Measurements from ENCODE around the gene MYLK4. TPM values are rescaled to one million over a fixed set of nuclear protein-coding genes. Genes with fewer than 3 reads are reported as not detected.

Gene MYLK4
- total RNA-seq, 1 donor: 0.72 TPM

- TF ChIP-seq, protein P1, sequence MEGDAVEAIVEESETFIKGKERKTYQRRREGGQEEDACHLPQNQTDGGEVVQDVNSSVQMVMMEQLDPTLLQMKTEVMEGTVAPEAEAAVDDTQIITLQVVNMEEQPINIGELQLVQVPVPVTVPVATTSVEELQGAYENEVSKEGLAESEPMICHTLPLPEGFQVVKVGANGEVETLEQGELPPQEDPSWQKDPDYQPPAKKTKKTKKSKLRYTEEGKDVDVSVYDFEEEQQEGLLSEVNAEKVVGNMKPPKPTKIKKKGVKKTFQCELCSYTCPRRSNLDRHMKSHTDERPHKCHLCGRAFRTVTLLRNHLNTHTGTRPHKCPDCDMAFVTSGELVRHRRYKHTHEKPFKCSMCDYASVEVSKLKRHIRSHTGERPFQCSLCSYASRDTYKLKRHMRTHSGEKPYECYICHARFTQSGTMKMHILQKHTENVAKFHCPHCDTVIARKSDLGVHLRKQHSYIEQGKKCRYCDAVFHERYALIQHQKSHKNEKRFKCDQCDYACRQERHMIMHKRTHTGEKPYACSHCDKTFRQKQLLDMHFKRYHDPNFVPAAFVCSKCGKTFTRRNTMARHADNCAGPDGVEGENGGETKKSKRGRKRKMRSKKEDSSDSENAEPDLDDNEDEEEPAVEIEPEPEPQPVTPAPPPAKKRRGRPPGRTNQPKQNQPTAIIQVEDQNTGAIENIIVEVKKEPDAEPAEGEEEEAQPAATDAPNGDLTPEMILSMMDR (IDR thresholded peaks at IDR 0.05; ENCODE audit: insufficient read depth, low read length): no peak
- DNase-seq (ENCODE audit: low read depth): no peak
Measured at GRCh38 chr6:2619651-2620050, 131.1 kb downstream of the MYLK4 start.

GRCh38 chr6:2617729-2618128 lies 133.0 kb downstream of the MYLK4 start:
- TF ChIP-seq, protein P1 (IDR thresholded peaks at IDR 0.05; ENCODE audit: insufficient read depth, low read length): no peak
- H3K4me3 ChIP-seq (ENCODE audit: low read depth, low read length): no peak overlapping the region
- DNase-seq (ENCODE audit: low read depth): no peak

More at GRCh38 chr6:2619651-2620050, 131.1 kb downstream of the MYLK4 start:
- H3K4me3 ChIP-seq (ENCODE audit: low read depth, low read length): no peak overlapping the region

GRCh38 chr6:2616811-2617210 lies 133.9 kb downstream of the MYLK4 start:
- no peak overlapping the region for H3K4me3 ChIP-seq (ENCODE audit: low read depth, low read length)
- TF ChIP-seq, protein P1 (IDR thresholded peaks at IDR 0.05; ENCODE audit: insufficient read depth, low read length): no peak
- no peak for DNase-seq (ENCODE audit: low read depth)

- DNase-seq (ENCODE audit: low read depth): no peak
- H3K4me3 ChIP-seq (ENCODE audit: low read depth, low read length): no peak overlapping the region
- TF ChIP-seq, protein P1 (IDR thresholded peaks at IDR 0.05; ENCODE audit: insufficient read depth, low read length): no peak
Measured at GRCh38 chr6:2615251-2615650, 135.5 kb downstream of the MYLK4 start.

DNA sequence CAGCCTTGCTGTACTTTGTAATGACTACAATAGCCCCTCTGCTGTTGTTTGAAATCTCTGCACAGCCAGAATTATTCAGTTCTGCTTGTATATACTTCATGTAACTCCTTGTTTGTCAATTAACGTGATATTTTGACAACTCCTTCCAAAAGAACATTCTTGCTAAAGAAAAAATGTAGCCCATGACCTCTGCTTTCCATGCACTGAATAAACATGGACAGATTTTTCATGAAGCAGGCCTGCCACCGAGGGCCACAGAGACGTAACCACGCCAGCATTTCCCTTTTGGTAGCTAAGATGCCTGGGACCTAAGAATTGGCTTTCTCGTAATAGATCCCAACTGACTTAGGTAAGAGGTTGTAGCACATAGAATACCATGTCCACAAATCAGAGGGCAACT lies 135.9 kb downstream of the MYLK4 start:
- no peak for DNase-seq (ENCODE audit: low read depth)
- H3K4me3 ChIP-seq (ENCODE audit: low read depth, low read length): no peak overlapping the region
- TF ChIP-seq, protein P1 (IDR thresholded peaks at IDR 0.05; ENCODE audit: insufficient read depth, low read length): no peak

- DNase-seq (ENCODE audit: low read depth): no peak
- TF ChIP-seq, protein P1 (IDR thresholded peaks at IDR 0.05; ENCODE audit: insufficient read depth, low read length): no peak
- no peak overlapping the region for H3K4me3 ChIP-seq (ENCODE audit: low read depth, low read length)
Measured at GRCh38 chr6:2614155-2614554, 136.6 kb downstream of the MYLK4 start.

Other genes with a start within 250 kb of the MYLK4 start
- 25.8 and 29.4 TPM in 2 replicates for gene WRNIP1, start 14.5 kb upstream of the MYLK4 start, total RNA-seq (ENCODE audit: low replicate concordance)
- 8.6 and 22.1 TPM in 2 replicates for gene SERPINB1, start 90.9 kb upstream of the MYLK4 start, total RNA-seq (ENCODE audit: low replicate concordance)
- 3.3 and 9.3 TPM in 2 replicates for gene SERPINB9, start 152.4 kb upstream of the MYLK4 start, total RNA-seq (ENCODE audit: low replicate concordance)
- gene SERPINB6, start 220.6 kb upstream of the MYLK4 start, total RNA-seq (ENCODE audit: low replicate concordance): 102 and 164 TPM in 2 replicates
- 20.6 and 47.7 TPM in 2 replicates for gene NQO2, start 249.0 kb upstream of the MYLK4 start, total RNA-seq (ENCODE audit: low replicate concordance)

Measured in fibroblast of the aortic adventitia (primary cell).